ENCODE results near the gene TPO. TPM values are rescaled to one million over a fixed set of nuclear protein-coding genes. Genes with fewer than 3 reads are reported as not detected.

Gene TPO
- polyA plus RNA-seq, 3 donors = not detected

DNA sequence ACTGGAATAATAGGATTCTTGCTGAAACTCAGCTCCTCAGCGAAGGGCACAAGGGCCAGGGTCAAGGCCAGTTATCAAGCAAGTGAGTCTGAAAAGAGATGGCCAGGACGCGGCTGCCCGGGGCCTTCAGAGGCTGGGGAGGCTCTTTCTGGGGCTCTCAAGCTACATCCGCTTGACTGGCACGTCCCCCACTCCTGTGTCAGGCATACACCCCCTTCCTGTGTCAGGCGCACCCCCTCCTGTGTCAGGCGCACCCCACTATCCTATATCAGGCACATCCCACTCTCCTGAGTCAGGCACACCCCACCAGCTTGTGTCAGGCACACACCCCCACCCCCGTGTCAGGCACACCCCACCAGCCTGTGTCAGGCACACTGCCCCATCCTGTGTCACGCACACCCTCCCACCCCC, 91.8 kb downstream of the TPO start:
- Mint-ChIP-seq H3K4me1 (no peaks in the 10 kb centered on the region), H3K4me3 (no peak overlapping the region), H3K36me3 (no peaks in the 10 kb centered on the region), H3K27ac (no peak overlapping the region), H3K9me3 (peaks cover 3 to 8% (median 5%) of the 10 kb centered on the region in 7 donors), H3K27me3 (ENCODE audit: low read depth in 3 of 3) (peaks cover 0 to 8% (median 0%) of the 10 kb centered on the region in 3 donors)
- Histone ChIP-seq H4K20me1 (ENCODE audit: insufficient read depth, low read length) (no peaks in the 10 kb centered on the region), H3K27me3 (ENCODE audit: control insufficient read depth in 2 of 2, insufficient read depth in 2 of 2, low read length in 2 of 2) (no peaks in the 10 kb centered on the region), H3K9ac (ENCODE audit: insufficient read depth, low read length, poor library complexity, severe bottlenecking) (no peak overlapping the region), H3K4me3 (replicated peaks in 1 of 3; ENCODE audit: low read depth in 2 of 3, low read length in 3 of 3) (no peak overlapping the region), H3K9me3 (replicated peaks in 1 of 2; ENCODE audit: control insufficient read depth in 1 of 2, insufficient read depth in 1 of 2, low read length in 2 of 2) (no peaks in the 10 kb centered on the region), H3K4me2 (replicated peaks; ENCODE audit: extremely low read depth, low read length, poor library complexity, severe bottlenecking) (no peak overlapping the region), H3K4me1 (ENCODE audit: control insufficient read depth in 1 of 2, insufficient read depth in 2 of 2, low read length in 2 of 2) (no peaks in the 10 kb centered on the region), H2AFZ (ENCODE audit: insufficient read depth, low read depth, low read length, poor library complexity, severe bottlenecking) (no peak overlapping the region), H3K36me3 (replicated peaks in 1 of 2; ENCODE audit: control insufficient read depth in 1 of 2, insufficient read depth in 2 of 2, low read length in 2 of 2) (no peaks in the 10 kb centered on the region), H3K79me2 (ENCODE audit: insufficient read depth, low read length) (no peaks in the 10 kb centered on the region), H3K27ac (ENCODE audit: low read depth in 1 of 2, low read length in 2 of 2) (no peak overlapping the region)
- TF ChIP-seq, protein P1, sequence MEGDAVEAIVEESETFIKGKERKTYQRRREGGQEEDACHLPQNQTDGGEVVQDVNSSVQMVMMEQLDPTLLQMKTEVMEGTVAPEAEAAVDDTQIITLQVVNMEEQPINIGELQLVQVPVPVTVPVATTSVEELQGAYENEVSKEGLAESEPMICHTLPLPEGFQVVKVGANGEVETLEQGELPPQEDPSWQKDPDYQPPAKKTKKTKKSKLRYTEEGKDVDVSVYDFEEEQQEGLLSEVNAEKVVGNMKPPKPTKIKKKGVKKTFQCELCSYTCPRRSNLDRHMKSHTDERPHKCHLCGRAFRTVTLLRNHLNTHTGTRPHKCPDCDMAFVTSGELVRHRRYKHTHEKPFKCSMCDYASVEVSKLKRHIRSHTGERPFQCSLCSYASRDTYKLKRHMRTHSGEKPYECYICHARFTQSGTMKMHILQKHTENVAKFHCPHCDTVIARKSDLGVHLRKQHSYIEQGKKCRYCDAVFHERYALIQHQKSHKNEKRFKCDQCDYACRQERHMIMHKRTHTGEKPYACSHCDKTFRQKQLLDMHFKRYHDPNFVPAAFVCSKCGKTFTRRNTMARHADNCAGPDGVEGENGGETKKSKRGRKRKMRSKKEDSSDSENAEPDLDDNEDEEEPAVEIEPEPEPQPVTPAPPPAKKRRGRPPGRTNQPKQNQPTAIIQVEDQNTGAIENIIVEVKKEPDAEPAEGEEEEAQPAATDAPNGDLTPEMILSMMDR (IDR thresholded peaks at IDR 0.05) = no peak
- intact Hi-C loops (cut with micrococcal nuclease) = no loop called here
- no peak for DNase-seq
- WGBS (ENCODE audit: insufficient coverage) = 91% methylated on average over 7 of the region's 10 CpGs

DNA sequence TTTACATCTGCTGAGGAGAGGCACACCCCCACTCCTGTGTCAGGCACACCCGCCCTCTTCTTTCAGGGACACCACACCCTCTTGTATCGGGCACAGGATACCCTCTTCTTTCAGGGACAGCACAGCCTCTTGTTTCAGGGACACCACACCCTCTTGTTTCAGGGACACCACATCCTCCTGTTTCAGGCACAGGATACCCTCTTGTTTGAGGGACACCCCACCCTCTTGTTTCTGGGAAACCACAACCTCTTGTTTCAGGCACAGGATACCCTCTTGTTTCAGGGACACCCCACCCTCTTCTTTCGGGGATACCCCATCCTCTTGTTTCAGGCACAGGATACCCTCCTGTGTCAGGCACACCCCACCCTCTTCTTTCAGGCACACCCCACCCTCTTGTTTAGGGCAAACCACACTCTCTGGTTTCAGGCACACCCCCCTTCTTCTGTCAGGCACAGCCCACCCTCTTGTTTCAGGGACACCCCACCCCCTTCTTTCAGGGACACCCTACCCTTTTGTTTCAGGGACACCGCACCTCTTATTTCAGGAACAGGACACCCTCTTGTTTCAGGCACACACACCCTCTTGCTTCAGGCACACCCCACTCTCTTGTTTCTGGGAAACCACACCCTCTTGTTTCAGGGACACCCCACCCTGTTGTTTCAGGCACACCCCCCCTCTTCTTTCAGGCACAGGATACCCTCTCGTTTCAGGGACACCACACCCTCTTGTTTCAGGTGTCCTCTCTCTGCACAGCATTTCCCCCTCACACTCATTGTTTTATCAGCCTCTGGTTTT, 96.2 kb downstream of the TPO start:
- no peak overlapping the region for H3K9ac ChIP-seq (ENCODE audit: insufficient read depth, low read length, poor library complexity, severe bottlenecking)
- H3K9me3 Mint-ChIP-seq = peaks cover 3 to 10% (median 5%) of the 10 kb centered on the region in 7 donors
- H2AFZ ChIP-seq (ENCODE audit: insufficient read depth, low read depth, low read length, poor library complexity, severe bottlenecking) = no peak overlapping the region
- H3K4me2 ChIP-seq (replicated peaks; ENCODE audit: extremely low read depth, low read length, poor library complexity, severe bottlenecking) = no peak overlapping the region
- H3K4me3 ChIP-seq (replicated peaks in 1 of 3; ENCODE audit: low read depth in 2 of 3, low read length in 3 of 3) = no peak overlapping the region
- H3K27me3 ChIP-seq (ENCODE audit: control insufficient read depth in 2 of 2, insufficient read depth in 2 of 2, low read length in 2 of 2) = no peaks in the 10 kb centered on the region
- no peaks in the 10 kb centered on the region for H3K4me1 ChIP-seq (ENCODE audit: control insufficient read depth in 1 of 2, insufficient read depth in 2 of 2, low read length in 2 of 2)
- H3K9me3 ChIP-seq (replicated peaks in 1 of 2; ENCODE audit: control insufficient read depth in 1 of 2, insufficient read depth in 1 of 2, low read length in 2 of 2) = no peaks in the 10 kb centered on the region
- H3K4me3 Mint-ChIP-seq = no peak overlapping the region
- no peaks in the 10 kb centered on the region for H3K4me1 Mint-ChIP-seq
- no peak overlapping the region for H3K27ac Mint-ChIP-seq
- no peak for DNase-seq
- H3K27ac ChIP-seq (ENCODE audit: low read depth in 1 of 2, low read length in 2 of 2) = no peak overlapping the region
- 61% methylated on average over 5 of the region's 5 CpGs for WGBS (ENCODE audit: insufficient coverage)
- no peaks in the 10 kb centered on the region for H3K36me3 ChIP-seq (replicated peaks in 1 of 2; ENCODE audit: control insufficient read depth in 1 of 2, insufficient read depth in 2 of 2, low read length in 2 of 2)
- TF ChIP-seq, protein P1 (IDR thresholded peaks at IDR 0.05) = no peak
- intact Hi-C loops (cut with micrococcal nuclease) = no loop called here
- H3K36me3 Mint-ChIP-seq = no peaks in the 10 kb centered on the region
- no peaks in the 10 kb centered on the region for H4K20me1 ChIP-seq (ENCODE audit: insufficient read depth, low read length)
- no peaks in the 10 kb centered on the region for H3K79me2 ChIP-seq (ENCODE audit: insufficient read depth, low read length)
- peaks cover 0 to 6% (median 0%) of the 10 kb centered on the region in 3 donors for H3K27me3 Mint-ChIP-seq (ENCODE audit: low read depth in 3 of 3)

Data from CD14-positive monocyte (primary cell).